ENCODE measurements around the gene CHN2. TPM values are rescaled to one million over a fixed set of nuclear protein-coding genes. Genes with fewer than 3 reads are reported as not detected.
A peak's percentile ranks its signal among the peaks of the same experiment; 100 is the strongest.

Gene CHN2
- total RNA-seq, 1 experiment from 2014 or later = 7.7 TPM

DNA sequence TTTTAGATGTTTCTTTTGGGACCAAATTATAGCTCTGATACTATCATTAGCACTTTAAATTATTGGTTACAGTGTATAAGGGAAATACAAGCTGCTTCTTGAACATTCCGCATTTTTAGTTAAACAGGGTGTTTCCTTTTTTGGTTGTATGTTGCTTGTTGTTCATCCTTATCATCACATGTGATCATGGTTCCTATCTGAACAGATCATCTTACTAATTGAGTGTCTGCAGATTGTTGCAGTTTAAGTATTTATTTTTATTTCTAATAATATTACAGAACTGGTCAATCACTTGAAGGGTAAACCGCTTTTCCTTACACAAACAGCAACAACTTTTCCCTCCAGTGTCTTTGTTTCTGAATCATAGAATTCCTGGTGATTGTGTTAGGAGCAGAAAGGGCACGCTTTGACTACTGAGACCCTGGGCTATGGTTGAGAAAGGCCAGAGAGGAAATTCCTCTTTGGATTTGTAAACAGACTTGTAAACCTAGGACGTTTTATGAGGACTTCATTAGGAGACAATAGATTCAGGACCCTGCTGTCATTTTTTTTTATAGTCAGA is 37.2 kb downstream of the CHN2 start:
- H3K4me2 ChIP-seq (ENCODE audit: low read length) = peak overlapping the region; percentile 21; the same call in 1 of the 2 replicates
- no peaks in the 10 kb centered on the region for H4K20me1 ChIP-seq (ENCODE audit: low read length)
- H2AFZ ChIP-seq (ENCODE audit: low read length) = no peak overlapping the region
- no peak overlapping the region for H3K27ac ChIP-seq (ENCODE audit: low read length)
- peaks cover 24% of the 10 kb centered on the region for H3K4me1 ChIP-seq (ENCODE audit: insufficient read depth, low read length)
- H3K4me3 ChIP-seq (ENCODE audit: low read length) = no peak overlapping the region
- no peaks in the 10 kb centered on the region for H3F3A ChIP-seq (ENCODE audit: low read length, unreplicated experiment)
- H3K36me3 ChIP-seq (ENCODE audit: low read depth, low read length) = no peaks in the 10 kb centered on the region
- BruUV-seq (replicated peaks) = no TSS peak
- H3K27me3 ChIP-seq (ENCODE audit: low read length) = no peaks in the 10 kb centered on the region
- ATAC-seq (peak; percentile 49), DNase-seq (peak; percentile 43)
- TF ChIP-seq EZH2phosphoT487 (IDR thresholded peaks at IDR 0.05; ENCODE audit: borderline replicate concordance, low read length) = no peak
- TF ChIP-seq EZH2 (IDR thresholded peaks at IDR 0.05; ENCODE audit: low read length, unreplicated experiment) = no peak
- TF ChIP-seq, protein P1, sequence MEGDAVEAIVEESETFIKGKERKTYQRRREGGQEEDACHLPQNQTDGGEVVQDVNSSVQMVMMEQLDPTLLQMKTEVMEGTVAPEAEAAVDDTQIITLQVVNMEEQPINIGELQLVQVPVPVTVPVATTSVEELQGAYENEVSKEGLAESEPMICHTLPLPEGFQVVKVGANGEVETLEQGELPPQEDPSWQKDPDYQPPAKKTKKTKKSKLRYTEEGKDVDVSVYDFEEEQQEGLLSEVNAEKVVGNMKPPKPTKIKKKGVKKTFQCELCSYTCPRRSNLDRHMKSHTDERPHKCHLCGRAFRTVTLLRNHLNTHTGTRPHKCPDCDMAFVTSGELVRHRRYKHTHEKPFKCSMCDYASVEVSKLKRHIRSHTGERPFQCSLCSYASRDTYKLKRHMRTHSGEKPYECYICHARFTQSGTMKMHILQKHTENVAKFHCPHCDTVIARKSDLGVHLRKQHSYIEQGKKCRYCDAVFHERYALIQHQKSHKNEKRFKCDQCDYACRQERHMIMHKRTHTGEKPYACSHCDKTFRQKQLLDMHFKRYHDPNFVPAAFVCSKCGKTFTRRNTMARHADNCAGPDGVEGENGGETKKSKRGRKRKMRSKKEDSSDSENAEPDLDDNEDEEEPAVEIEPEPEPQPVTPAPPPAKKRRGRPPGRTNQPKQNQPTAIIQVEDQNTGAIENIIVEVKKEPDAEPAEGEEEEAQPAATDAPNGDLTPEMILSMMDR (conservative IDR thresholded peaks at IDR 0.05; ENCODE audit: low read depth, low read length) = no peak
- POLR2A ChIA-PET (ENCODE audit: unreplicated experiment) = interaction anchor here (0.7 kb wide), 1 partner anchor 22 kb away, joined by 3 read pairs; no protein-coding TSS in a partner anchor
- H3K79me2 ChIP-seq (ENCODE audit: low read length) = no peaks in the 10 kb centered on the region
- CTCF ChIA-PET = interaction anchor here (0.5 to 0.6 kb wide), 2 partner anchors 114 to 187 kb away, joined by 3 to 4 read pairs; no protein-coding TSS in a partner anchor
- H3K9ac ChIP-seq (ENCODE audit: low read length) = no peak overlapping the region
- H3K9me3 ChIP-seq (ENCODE audit: low read length) = no peaks in the 10 kb centered on the region
- intact Hi-C loops (cut with micrococcal nuclease) = no loop called here
- H3K9me2 ChIP-seq (replicated peaks; ENCODE audit: low read length) = no peaks in the 10 kb centered on the region

DNA sequence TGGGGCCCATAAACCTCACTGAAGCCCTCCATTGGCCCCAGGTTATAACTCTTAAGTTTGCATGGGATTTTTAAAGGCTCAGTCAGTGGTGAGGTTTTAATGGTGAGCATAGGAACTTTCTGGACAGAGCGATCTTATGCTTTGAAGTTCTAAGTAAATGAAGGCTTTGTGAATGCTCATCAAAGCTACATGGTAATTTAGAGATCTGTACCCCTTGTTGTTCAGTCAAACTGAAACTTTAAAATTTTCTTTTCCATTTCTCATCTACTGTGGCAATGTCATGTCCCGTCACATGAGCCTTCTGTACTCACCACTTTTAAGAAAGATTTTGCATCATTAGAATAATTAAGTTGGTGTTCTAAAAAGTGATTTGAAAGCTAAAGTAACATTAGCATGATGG is 39.9 kb downstream of the CHN2 start:
- no peaks in the 10 kb centered on the region for H3K79me2 ChIP-seq (ENCODE audit: low read length)
- DNase-seq (no peak), ATAC-seq (no peak)
- H3F3A ChIP-seq (ENCODE audit: low read length, unreplicated experiment) = no peaks in the 10 kb centered on the region
- no peaks in the 10 kb centered on the region for H4K20me1 ChIP-seq (ENCODE audit: low read length)
- no peaks in the 10 kb centered on the region for H3K9me3 ChIP-seq (ENCODE audit: low read length)
- intact Hi-C loops (cut with micrococcal nuclease) = no loop called here
- BruUV-seq (replicated peaks) = no TSS peak
- POLR2A ChIA-PET (ENCODE audit: unreplicated experiment) = no interaction called here
- peaks cover 24% of the 10 kb centered on the region for H3K4me1 ChIP-seq (ENCODE audit: insufficient read depth, low read length)
- H3K36me3 ChIP-seq (ENCODE audit: low read depth, low read length) = no peaks in the 10 kb centered on the region
- CTCF ChIA-PET = no interaction called here
- no peaks in the 10 kb centered on the region for H3K27me3 ChIP-seq (ENCODE audit: low read length)
- H3K9ac ChIP-seq (ENCODE audit: low read length) = no peak overlapping the region
- TF ChIP-seq EZH2phosphoT487 (IDR thresholded peaks at IDR 0.05; ENCODE audit: borderline replicate concordance, low read length) (no peak), EZH2 (IDR thresholded peaks at IDR 0.05; ENCODE audit: low read length, unreplicated experiment) (no peak)
- TF ChIP-seq, protein P1 (conservative IDR thresholded peaks at IDR 0.05; ENCODE audit: low read depth, low read length) = no peak
- H3K4me2 ChIP-seq (ENCODE audit: low read length) = no peak overlapping the region
- no peak overlapping the region for H2AFZ ChIP-seq (ENCODE audit: low read length)
- no peak overlapping the region for H3K4me3 ChIP-seq (ENCODE audit: low read length)
- H3K27ac ChIP-seq (ENCODE audit: low read length) = no peak overlapping the region
- H3K9me2 ChIP-seq (replicated peaks; ENCODE audit: low read length) = no peaks in the 10 kb centered on the region

DNA sequence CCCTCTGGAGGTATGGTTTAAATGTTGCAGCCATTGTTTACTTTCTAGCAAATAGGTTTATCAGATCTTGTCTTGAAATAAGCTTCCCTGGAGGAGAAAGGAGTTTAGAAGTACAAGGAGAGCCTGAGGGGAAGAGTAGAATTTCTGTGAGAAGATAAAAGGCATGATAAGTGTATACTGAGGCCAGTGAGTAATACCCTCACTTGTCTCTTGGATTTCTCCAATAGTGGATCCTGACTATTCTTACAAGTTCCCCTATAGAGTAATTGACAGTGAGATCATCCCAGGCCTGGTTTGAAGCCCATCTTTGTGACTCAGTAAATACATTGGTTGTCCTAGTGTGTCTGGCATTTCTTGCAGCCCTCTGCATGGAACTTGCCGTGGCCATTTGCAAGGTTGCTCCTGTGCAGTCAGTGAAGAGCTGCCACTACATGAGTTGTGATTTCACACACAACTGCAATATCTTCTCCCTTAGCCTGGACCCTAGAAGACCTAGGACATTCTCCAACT is 41.6 kb downstream of the CHN2 start:
- no peaks in the 10 kb centered on the region for H3K79me2 ChIP-seq (ENCODE audit: low read length)
- no peaks in the 10 kb centered on the region for H4K20me1 ChIP-seq (ENCODE audit: low read length)
- H3K9me2 ChIP-seq (replicated peaks; ENCODE audit: low read length) = no peaks in the 10 kb centered on the region
- H3K4me1 ChIP-seq (ENCODE audit: insufficient read depth, low read length) = peaks cover 17% of the 10 kb centered on the region
- no peak overlapping the region for H3K27ac ChIP-seq (ENCODE audit: low read length)
- TF ChIP-seq EZH2phosphoT487 (IDR thresholded peaks at IDR 0.05; ENCODE audit: borderline replicate concordance, low read length) (no peak), EZH2 (IDR thresholded peaks at IDR 0.05; ENCODE audit: low read length, unreplicated experiment) (no peak)
- TF ChIP-seq, protein P1 (conservative IDR thresholded peaks at IDR 0.05; ENCODE audit: low read depth, low read length) = no peak
- H3K36me3 ChIP-seq (ENCODE audit: low read depth, low read length) = no peaks in the 10 kb centered on the region
- no peaks in the 10 kb centered on the region for H3K27me3 ChIP-seq (ENCODE audit: low read length)
- no peak overlapping the region for H3K9ac ChIP-seq (ENCODE audit: low read length)
- no peak for ATAC-seq
- no TSS peak for BruUV-seq (replicated peaks)
- no peaks in the 10 kb centered on the region for H3F3A ChIP-seq (ENCODE audit: low read length, unreplicated experiment)
- no peaks in the 10 kb centered on the region for H3K9me3 ChIP-seq (ENCODE audit: low read length)
- intact Hi-C loops (cut with micrococcal nuclease) = no loop called here
- CTCF ChIA-PET = no interaction called here
- POLR2A ChIA-PET (ENCODE audit: unreplicated experiment) = interaction anchor here (0.6 kb wide), 1 partner anchor 323 kb away, joined by 3 read pairs; no protein-coding TSS in a partner anchor
- H2AFZ ChIP-seq (ENCODE audit: low read length) = no peak overlapping the region
- no peak overlapping the region for H3K4me3 ChIP-seq (ENCODE audit: low read length)
- H3K4me2 ChIP-seq (ENCODE audit: low read length) = no peak overlapping the region
- DNase-seq = no peak
